SK-N-SH treated with all-trans-retinoic acid at 6 μM for 48 hours (cell line): ENCODE results near the gene CNTN4.

Experiments
- ATAC-seq: fragments of 200-7000 bp; cut with Tn5 transposase; 3 replicates; pipeline ENCODE4 v1.9.1; 2020; ENCODE audit warnings: mild to moderate bottlenecking, moderate library complexity
- ARNTL ChIP-seq: fragments of 450-650 bp; formaldehyde crosslinking; IDR thresholded peaks from 2 replicates; pipeline ENCODE4 v1.5.0; 2020; ENCODE audit warnings: low read depth, mild to moderate bottlenecking, moderate library complexity, borderline replicate concordance
- BACH2 ChIP-seq: fragments of 250-450 bp; sonication (Bioruptor Pico); IDR thresholded peaks from 2 replicates; pipeline ENCODE4 v1.9.0; 2021; ENCODE audit warnings: mild to moderate bottlenecking, borderline replicate concordance
- CREB5 ChIP-seq: fragments of 250-450 bp; sonication (Bioruptor Pico); IDR thresholded peaks from 2 replicates; pipeline ENCODE4 v1.5.1; 2020; ENCODE audit warnings: low read depth, mild to moderate bottlenecking, moderate library complexity
- CSDC2 ChIP-seq: fragments of 250-450 bp; sonication (Bioruptor Pico); IDR thresholded peaks from 2 replicates; pipeline ENCODE4 v1.5.0; 2020; ENCODE audit warnings: mild to moderate bottlenecking, moderate library complexity
- ESRRG ChIP-seq: fragments of 250-450 bp; sonication (Bioruptor Pico); IDR thresholded peaks from 2 replicates; pipeline ENCODE4 v1.6.1; 2021; ENCODE audit warnings: mild to moderate bottlenecking
- GLIS3 ChIP-seq: fragments of 250-450 bp; sonication (Bioruptor Pico); IDR thresholded peaks from 2 replicates; pipeline ENCODE4 v1.5.0; 2020; ENCODE audit warnings: mild to moderate bottlenecking, moderate library complexity
- ISL1 ChIP-seq: fragments of 250-450 bp; sonication (Bioruptor Pico); IDR thresholded peaks from 2 replicates; pipeline ENCODE4 v2.1.2; 2022; ENCODE audit warnings: mild to moderate bottlenecking, moderate library complexity
- PATZ1 ChIP-seq: fragments of 250-450 bp; sonication (Bioruptor Pico); IDR thresholded peaks from 2 replicates; pipeline ENCODE4 v1.8.0; 2020; ENCODE audit warnings: mild to moderate bottlenecking, moderate library complexity, borderline replicate concordance
- RARB ChIP-seq: fragments of 250-450 bp; sonication (Bioruptor Pico); IDR thresholded peaks from 2 replicates; pipeline ENCODE4 v1.8.0; 2021; ENCODE audit warnings: mild to moderate bottlenecking, moderate library complexity
- SNAI2 ChIP-seq: fragments of 250-450 bp; sonication (Bioruptor Pico); IDR thresholded peaks from 2 replicates; pipeline ENCODE4 v1.5.0; 2020; ENCODE audit warnings: mild to moderate bottlenecking, moderate library complexity
- TOX ChIP-seq: fragments of 250-450 bp; sonication (Bioruptor Pico); IDR thresholded peaks from 2 replicates; pipeline ENCODE4 v1.8.0; 2021; ENCODE audit warnings: mild to moderate bottlenecking, moderate library complexity, borderline replicate concordance
- ZC3H10 ChIP-seq: fragments of 250-450 bp; sonication (Bioruptor Pico); IDR thresholded peaks from 2 replicates; pipeline ENCODE4 v1.5.1; 2021; ENCODE audit warnings: mild to moderate bottlenecking, moderate library complexity
- ZFP3 ChIP-seq: fragments of 250-450 bp; sonication (Bioruptor Pico); IDR thresholded peaks from 2 replicates; pipeline ENCODE4 v1.5.0; 2020; ENCODE audit warnings: mild to moderate bottlenecking, moderate library complexity
- ZNF565 ChIP-seq: fragments of 450-650 bp; formaldehyde crosslinking; conservative IDR thresholded peaks from 2 replicates; pipeline ENCODE4 v1.5.0; 2020; ENCODE audit warnings: low read depth, mild to moderate bottlenecking, moderate library complexity
- ZNF8 ChIP-seq: fragments of 450-650 bp; formaldehyde crosslinking; IDR thresholded peaks from 2 replicates; pipeline ENCODE4 v1.5.0; 2020; ENCODE audit warnings: mild to moderate bottlenecking, moderate library complexity
- TF ChIP-seq, protein P1 (sequence below): fragments of 250-450 bp; sonication (Bioruptor Pico); IDR thresholded peaks from 2 replicates; pipeline ENCODE4 v1.8.0; 2021; ENCODE audit warnings: low read depth, mild to moderate bottlenecking, moderate library complexity, borderline replicate concordance
- TF ChIP-seq, protein P2 (sequence below): fragments of 250-450 bp; sonication (Bioruptor Pico); IDR thresholded peaks from 2 replicates; pipeline ENCODE4 v1.5.1; 2021; ENCODE audit warnings: mild to moderate bottlenecking, moderate library complexity
- TF ChIP-seq, protein P3 (sequence below): fragments of 250-450 bp; sonication (Bioruptor Pico); IDR thresholded peaks from 2 replicates; pipeline ENCODE4 v1.5.0; 2020; ENCODE audit warnings: mild to moderate bottlenecking, moderate library complexity

CNTN4 gene

DNA sequence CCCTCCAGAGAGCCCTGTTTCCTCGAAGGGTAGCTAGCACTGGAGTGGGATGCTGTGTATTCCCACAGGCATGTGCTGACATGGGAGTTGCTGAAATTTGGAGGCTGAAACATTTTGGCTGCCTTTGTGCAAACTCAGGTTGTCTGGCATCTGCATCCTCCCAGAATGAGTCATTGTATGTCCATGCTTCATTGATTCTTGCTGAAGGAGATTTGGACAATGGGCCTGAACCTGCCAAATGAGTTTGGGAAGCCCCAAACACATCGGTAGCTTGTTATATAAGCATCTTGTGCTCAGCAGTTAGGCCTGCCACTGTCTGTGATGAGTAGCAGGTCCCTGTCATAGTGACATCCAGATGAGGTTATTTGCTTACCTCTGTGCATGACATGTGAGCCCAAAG is 851.5 kb downstream of the CNTN4 start (continued):
- TF ChIP-seq, protein P1, sequence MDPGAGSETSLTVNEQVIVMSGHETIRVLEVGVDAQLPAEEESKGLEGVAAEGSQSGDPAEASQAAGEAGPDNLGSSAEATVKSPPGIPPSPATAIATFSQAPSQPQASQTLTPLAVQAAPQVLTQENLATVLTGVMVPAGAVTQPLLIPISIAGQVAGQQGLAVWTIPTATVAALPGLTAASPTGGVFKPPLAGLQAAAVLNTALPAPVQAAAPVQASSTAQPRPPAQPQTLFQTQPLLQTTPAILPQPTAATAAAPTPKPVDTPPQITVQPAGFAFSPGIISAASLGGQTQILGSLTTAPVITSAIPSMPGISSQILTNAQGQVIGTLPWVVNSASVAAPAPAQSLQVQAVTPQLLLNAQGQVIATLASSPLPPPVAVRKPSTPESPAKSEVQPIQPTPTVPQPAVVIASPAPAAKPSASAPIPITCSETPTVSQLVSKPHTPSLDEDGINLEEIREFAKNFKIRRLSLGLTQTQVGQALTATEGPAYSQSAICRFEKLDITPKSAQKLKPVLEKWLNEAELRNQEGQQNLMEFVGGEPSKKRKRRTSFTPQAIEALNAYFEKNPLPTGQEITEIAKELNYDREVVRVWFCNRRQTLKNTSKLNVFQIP (CRISPR knock-in tag) = no peak
- no peak for TF ChIP-seq GLIS3 (CRISPR knock-in tag)
- no peak for TF ChIP-seq ESRRG (CRISPR knock-in tag)

DNA sequence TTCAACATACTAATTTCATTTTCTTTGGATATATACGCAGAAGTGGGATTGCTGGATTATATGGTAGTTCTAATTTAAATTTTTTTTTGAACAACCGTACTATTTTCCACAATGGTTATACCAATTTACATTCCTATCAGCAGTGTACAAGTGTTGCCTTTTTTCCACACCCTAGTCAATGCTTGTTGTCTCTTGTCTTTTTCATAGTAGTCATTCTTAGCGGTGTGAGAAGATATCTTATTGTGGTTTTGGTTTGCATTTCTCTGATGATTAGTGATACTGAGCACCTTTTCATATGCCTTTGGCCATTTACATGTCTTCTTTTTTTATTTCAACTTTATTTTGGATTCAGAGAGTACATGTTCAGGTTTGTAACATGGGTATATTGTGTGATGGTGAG is 858.4 kb downstream of the CNTN4 start:
- no peak for TF ChIP-seq ZC3H10
- ATAC-seq = no peak

DNA sequence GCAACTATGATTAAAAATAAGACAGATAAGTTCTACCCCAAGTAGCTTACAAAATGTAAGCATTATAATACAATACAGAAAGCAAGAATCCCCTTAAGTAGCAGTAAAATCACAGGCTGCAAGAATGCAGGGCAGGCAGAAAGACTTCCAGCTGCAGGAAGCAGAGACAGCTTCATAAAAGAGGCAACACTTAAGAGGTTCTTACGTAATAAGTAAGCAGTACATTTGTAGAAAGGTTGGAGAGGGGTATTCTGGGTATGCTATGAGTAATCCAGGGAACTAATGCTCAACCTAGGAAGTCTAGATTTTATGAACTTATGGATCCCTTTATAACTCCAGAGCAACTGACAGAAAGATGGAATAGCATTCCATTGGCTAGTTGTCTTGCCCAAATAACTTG is 859.9 kb downstream of the CNTN4 start:
- no peak for ATAC-seq
- TF ChIP-seq RARB (CRISPR knock-in tag) = no peak
- TF ChIP-seq PATZ1 (CRISPR knock-in tag) = no peak
- TF ChIP-seq ARNTL (CRISPR knock-in tag) = no peak
- no peak for TF ChIP-seq ISL1 (CRISPR knock-in tag)
- TF ChIP-seq CREB5 = no peak
- TF ChIP-seq BACH2 (CRISPR knock-in tag) = no peak
- TF ChIP-seq ZNF565 = no peak
- TF ChIP-seq SNAI2 (CRISPR knock-in tag) = no peak
- TF ChIP-seq ZFP3 (CRISPR knock-in tag) = no peak
- TF ChIP-seq ZNF8 (CRISPR knock-in tag) = no peak
- no peak for TF ChIP-seq GLIS3 (CRISPR knock-in tag)

DNA sequence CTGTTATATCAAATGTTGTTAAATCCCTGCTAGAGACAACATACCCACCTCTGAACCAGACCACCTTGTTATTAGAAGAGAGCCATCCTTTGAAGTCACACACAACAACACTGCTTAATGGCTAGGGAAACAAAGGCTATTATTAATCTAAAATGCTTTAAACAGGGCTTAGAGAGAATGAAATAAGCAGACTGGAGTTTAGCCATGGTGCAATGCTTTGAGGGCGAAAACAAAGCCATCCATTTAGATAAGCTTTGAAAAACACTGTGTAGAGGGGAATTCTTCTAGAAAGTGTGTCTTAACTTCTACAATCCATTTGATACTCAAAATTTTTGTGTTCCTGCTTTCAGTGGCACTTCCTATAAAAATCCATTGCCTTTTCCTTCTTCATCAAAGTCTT is 862.9 kb downstream of the CNTN4 start:
- ATAC-seq = no peak
- no peak for TF ChIP-seq CSDC2
- TF ChIP-seq, protein P2, sequence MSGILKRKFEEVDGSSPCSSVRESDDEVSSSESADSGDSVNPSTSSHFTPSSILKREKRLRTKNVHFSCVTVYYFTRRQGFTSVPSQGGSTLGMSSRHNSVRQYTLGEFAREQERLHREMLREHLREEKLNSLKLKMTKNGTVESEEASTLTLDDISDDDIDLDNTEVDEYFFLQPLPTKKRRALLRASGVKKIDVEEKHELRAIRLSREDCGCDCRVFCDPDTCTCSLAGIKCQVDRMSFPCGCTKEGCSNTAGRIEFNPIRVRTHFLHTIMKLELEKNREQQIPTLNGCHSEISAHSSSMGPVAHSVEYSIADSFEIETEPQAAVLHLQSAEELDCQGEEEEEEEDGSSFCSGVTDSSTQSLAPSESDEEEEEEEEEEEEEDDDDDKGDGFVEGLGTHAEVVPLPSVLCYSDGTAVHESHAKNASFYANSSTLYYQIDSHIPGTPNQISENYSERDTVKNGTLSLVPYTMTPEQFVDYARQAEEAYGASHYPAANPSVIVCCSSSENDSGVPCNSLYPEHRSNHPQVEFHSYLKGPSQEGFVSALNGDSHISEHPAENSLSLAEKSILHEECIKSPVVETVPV = no peak
- no peak for TF ChIP-seq ZFP3 (CRISPR knock-in tag)
- TF ChIP-seq TOX (CRISPR knock-in tag) = no peak
- TF ChIP-seq PATZ1 (CRISPR knock-in tag) = no peak
- TF ChIP-seq, all 23 proteins: peak for 0

DNA sequence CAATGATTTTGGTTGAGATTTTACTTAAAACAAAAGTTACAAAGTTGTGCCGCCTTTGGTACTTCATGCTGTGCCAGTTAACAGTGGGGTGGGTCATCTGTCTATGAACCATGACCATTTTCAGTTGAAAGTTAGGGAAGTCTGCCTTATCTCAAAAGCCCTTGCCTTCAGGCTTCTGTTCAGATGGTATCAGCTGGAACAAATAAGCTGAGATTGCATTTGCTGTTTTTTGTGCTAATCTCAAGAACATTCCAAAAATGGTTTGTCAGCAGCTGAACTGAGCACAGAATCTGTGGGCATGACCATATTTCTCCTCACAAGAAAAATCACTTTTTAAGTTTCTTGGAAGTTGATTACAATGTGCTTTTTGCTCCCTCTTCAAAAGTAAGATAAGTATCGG is 869.2 kb downstream of the CNTN4 start:
- no peak for ATAC-seq
- TF ChIP-seq SNAI2 (CRISPR knock-in tag) (0 out of 2 replicates have a peak, but pooled peaks have one; percentile 11), PATZ1 (CRISPR knock-in tag) (no peak), ARNTL (CRISPR knock-in tag) (no peak), ISL1 (CRISPR knock-in tag) (peak; percentile 34)
- TF ChIP-seq, protein P3, sequence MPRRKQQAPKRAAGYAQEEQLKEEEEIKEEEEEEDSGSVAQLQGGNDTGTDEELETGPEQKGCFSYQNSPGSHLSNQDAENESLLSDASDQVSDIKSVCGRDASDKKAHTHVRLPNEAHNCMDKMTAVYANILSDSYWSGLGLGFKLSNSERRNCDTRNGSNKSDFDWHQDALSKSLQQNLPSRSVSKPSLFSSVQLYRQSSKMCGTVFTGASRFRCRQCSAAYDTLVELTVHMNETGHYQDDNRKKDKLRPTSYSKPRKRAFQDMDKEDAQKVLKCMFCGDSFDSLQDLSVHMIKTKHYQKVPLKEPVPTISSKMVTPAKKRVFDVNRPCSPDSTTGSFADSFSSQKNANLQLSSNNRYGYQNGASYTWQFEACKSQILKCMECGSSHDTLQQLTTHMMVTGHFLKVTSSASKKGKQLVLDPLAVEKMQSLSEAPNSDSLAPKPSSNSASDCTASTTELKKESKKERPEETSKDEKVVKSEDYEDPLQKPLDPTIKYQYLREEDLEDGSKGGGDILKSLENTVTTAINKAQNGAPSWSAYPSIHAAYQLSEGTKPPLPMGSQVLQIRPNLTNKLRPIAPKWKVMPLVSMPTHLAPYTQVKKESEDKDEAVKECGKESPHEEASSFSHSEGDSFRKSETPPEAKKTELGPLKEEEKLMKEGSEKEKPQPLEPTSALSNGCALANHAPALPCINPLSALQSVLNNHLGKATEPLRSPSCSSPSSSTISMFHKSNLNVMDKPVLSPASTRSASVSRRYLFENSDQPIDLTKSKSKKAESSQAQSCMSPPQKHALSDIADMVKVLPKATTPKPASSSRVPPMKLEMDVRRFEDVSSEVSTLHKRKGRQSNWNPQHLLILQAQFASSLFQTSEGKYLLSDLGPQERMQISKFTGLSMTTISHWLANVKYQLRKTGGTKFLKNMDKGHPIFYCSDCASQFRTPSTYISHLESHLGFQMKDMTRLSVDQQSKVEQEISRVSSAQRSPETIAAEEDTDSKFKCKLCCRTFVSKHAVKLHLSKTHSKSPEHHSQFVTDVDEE (CRISPR knock-in tag) = peak; percentile 40; the same call in 1 of the 2 replicates
